Neural crest cell (in vitro differentiated cells): ENCODE measurements around the gene GNAT2. TPM values are rescaled to one million over a fixed set of nuclear protein-coding genes. Genes with fewer than 3 reads are reported as not detected.

Source experiments
- DNase-seq: peaks from one replicate; pipeline ENCODE4 v3.0.0; 2021; ENCODE audit warnings: low read depth, mixed read lengths, low spot score
- H3K27ac Mint-ChIP-seq: one replicate; pipeline ENCODE4 v1.8.0; 2021; ENCODE audit warnings: mild to moderate bottlenecking, mixed read lengths; ENCODE audit not compliant: unreplicated experiment
- H3K27me3 Mint-ChIP-seq: 2 replicates; pipeline ENCODE4 v1.8.0; 2021; ENCODE audit warnings: low read depth, mild to moderate bottlenecking, mixed read lengths
- H3K36me3 Mint-ChIP-seq: 2 replicates; pipeline ENCODE4 v1.8.0; 2021; ENCODE audit warnings: low read depth, mild to moderate bottlenecking, mixed read lengths
- H3K4me1 Mint-ChIP-seq: 2 replicates; pipeline ENCODE4 v1.8.0; 2021; ENCODE audit warnings: mixed read lengths
- H3K4me3 Mint-ChIP-seq: one replicate; pipeline ENCODE4 v1.8.0; 2021; ENCODE audit warnings: mild to moderate bottlenecking, mixed read lengths
- H3K9me3 Mint-ChIP-seq: 2 replicates; pipeline ENCODE4 v1.8.0; 2021; ENCODE audit warnings: mixed read lengths
- CTCF ChIP-seq: fragments of 200-600 bp; sonication (generic); conservative IDR thresholded peaks from 2 replicates; pipeline ENCODE4 v1.5.0; 2021; ENCODE audit warnings: antibody characterized with exemption, mild to moderate bottlenecking
- total RNA-seq: library from RNA; stranded (reverse); gene quantifications from 2 replicates; pipeline ENCODE4 v1.2.1, GENCODE V29; 2021

GNAT2 gene
- total RNA-seq, 1 donor from 2014 or later: not detected

- Mint-ChIP-seq H3K36me3 (no peaks in the 10 kb centered on the region), H3K4me1 (peaks cover 43% of the 10 kb centered on the region), H3K9me3 (no peaks in the 10 kb centered on the region), H3K27me3 (no peaks in the 10 kb centered on the region), H3K27ac (no peak overlapping the region), H3K4me3 (peak overlapping the region; percentile 75)
- TF ChIP-seq CTCF: no peak
- DNase-seq: no peak
Observed at GRCh38 chr1:109615879-109616278, 3.5 kb downstream of the GNAT2 start.

DNA sequence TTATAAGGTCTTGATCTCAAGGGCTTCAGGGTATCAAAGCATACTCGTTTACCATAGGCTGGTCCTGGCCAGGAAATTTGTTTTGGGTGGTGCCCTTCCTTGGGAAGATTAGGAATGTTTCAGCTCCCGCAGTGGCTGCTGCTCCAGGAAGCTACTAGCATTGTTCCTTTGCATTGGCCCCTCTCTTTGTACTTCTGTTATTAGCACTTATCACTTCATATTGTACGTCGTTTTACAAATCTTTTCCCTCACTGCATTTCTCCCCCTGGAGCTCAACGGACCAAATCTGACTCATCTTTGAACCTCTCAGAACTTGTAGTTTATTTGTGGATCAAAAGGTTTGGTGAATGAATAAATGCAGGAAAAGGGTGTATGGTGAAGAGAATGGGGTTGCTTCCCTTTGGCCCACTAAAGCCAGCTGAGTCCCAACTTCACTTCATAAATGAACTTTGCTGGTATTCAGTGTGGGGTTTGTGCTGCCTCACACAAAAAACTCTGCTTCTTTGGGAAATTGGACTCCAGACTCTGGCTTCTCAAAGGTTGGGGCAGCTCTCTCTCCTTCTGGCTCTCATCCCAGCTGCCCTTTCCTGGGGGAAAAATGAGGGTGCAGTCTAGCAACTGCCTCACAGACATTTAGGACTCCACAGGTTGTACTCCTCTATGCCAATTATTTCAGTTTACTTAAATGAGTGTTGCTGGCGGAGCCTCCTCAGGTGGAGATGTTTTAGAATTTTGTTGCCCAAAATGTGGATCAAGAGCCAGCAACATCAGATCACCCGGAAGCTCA lies 5.9 kb downstream of the GNAT2 start:
- Mint-ChIP-seq H3K27me3 (no peaks in the 10 kb centered on the region), H3K27ac (no peak overlapping the region), H3K4me1 (peaks cover 24% of the 10 kb centered on the region), H3K4me3 (no peak overlapping the region), H3K36me3 (no peaks in the 10 kb centered on the region), H3K9me3 (no peaks in the 10 kb centered on the region)
- TF ChIP-seq CTCF: no peak
- no peak for DNase-seq

- no peak overlapping the region for H3K4me3 Mint-ChIP-seq
- no peaks in the 10 kb centered on the region for H3K9me3 Mint-ChIP-seq
- no peaks in the 10 kb centered on the region for H3K36me3 Mint-ChIP-seq
- no peak overlapping the region for H3K27ac Mint-ChIP-seq
- no peak for TF ChIP-seq CTCF
- H3K27me3 Mint-ChIP-seq: no peaks in the 10 kb centered on the region
- DNase-seq: no peak
- peaks cover 8% of the 10 kb centered on the region for H3K4me1 Mint-ChIP-seq
Observed at GRCh38 chr1:109611308-109611990, 8.0 kb downstream of the GNAT2 start.

DNA sequence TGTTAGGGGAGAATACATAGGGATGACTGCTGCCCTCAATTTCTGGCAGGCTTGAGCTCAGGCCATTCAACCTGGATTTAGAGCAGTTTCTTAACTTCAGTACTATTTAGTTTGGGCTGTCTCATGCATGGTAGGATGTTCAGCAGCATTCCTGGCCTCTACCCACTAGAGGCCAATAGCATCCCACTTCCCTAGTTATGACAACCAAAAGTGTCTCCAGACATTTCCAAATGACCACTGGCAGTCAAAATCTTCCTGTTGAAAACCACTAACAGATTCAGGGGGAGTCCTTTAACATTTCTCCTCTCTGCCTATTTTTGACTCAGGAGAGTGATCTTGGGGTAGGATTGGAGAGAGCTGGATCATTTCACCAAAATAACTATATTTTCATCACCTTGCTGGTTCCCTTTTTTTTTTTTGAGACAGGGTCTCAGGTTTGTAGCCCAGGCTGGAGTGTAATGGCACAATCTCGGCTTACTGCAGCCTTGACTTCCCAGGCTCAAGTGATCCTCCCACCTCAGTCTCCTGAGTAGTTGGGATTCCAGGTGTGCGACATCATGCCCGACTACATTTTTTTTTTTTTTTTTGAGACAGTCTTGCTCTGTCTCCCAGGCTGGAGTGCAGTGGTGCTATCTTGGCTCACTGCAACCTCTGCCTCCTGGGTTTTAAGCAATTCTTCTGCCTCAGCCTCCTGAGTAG lies 8.7 kb downstream of the GNAT2 start:
- H3K9me3 Mint-ChIP-seq: no peaks in the 10 kb centered on the region
- no peak for DNase-seq
- no peak overlapping the region for H3K27ac Mint-ChIP-seq
- H3K36me3 Mint-ChIP-seq: no peaks in the 10 kb centered on the region
- no peak overlapping the region for H3K4me3 Mint-ChIP-seq
- peaks cover 1% of the 10 kb centered on the region for H3K4me1 Mint-ChIP-seq
- TF ChIP-seq CTCF: no peak
- no peaks in the 10 kb centered on the region for H3K27me3 Mint-ChIP-seq

GRCh38 chr1:109609881-109610280 lies 9.5 kb downstream of the GNAT2 start:
- Mint-ChIP-seq H3K4me3 (no peak overlapping the region), H3K36me3 (no peaks in the 10 kb centered on the region), H3K27ac (no peak overlapping the region), H3K4me1 (no peaks in the 10 kb centered on the region), H3K27me3 (no peaks in the 10 kb centered on the region), H3K9me3 (no peaks in the 10 kb centered on the region)
- TF ChIP-seq CTCF: no peak
- DNase-seq: no peak
